22Rv1 (cell line): ENCODE results near the gene BTBD19.

Source experiments
- CTCF ChIP-seq: fragments of 450-650 bp; IDR thresholded peaks from 2 replicates; pipeline ENCODE4 v1.5.1; 2017; ENCODE audit warnings: mild to moderate bottlenecking
- ZFX ChIP-seq: fragments of 450-650 bp; IDR thresholded peaks from 2 replicates; pipeline ENCODE4 v1.6.1; 2017; ENCODE audit warnings: antibody characterized with exemption, borderline replicate concordance

- TF ChIP-seq CTCF (no peak), ZFX (no peak)
Measured at GRCh38 chr1:44783697-44784093, 24.6 kb upstream of the BTBD19 start.
